ENCODE measurements around the gene ACTR1B. TPM values are rescaled to one million over a fixed set of nuclear protein-coding genes. Genes with fewer than 3 reads are reported as not detected.

ACTR1B gene
- total RNA-seq, 1 donor from 2014 or later, result 59.2 TPM

GRCh38 chr2:97702731-97703470 lies 39.1 kb upstream of the ACTR1B start:
- Histone ChIP-seq H3K36me3 (ENCODE audit: control insufficient read depth, insufficient read depth, low read length) (no peaks in the 10 kb centered on the region), H3K4me3 (ENCODE audit: low read depth, low read length) (no peak overlapping the region), H3K27me3 (ENCODE audit: control insufficient read depth, insufficient read depth, low read length) (no peaks in the 10 kb centered on the region)
- TF ChIP-seq CTCF (IDR thresholded peaks at IDR 0.05; ENCODE audit: insufficient read depth, low read length, severe bottlenecking), result no peak
- DNase-seq (ENCODE audit: low read depth), result no peak
- FAIRE-seq, result no peak

- H3K4me3 ChIP-seq (ENCODE audit: low read depth, low read length), result no peak overlapping the region
- no peak for TF ChIP-seq CTCF (IDR thresholded peaks at IDR 0.05; ENCODE audit: insufficient read depth, low read length, severe bottlenecking)
- FAIRE-seq (no peak), DNase-seq (ENCODE audit: low read depth) (no peak)
- H3K27me3 ChIP-seq (ENCODE audit: control insufficient read depth, insufficient read depth, low read length), result no peaks in the 10 kb centered on the region
- H3K36me3 ChIP-seq (ENCODE audit: control insufficient read depth, insufficient read depth, low read length), result no peaks in the 10 kb centered on the region
These were observed 38.1 kb upstream of the ACTR1B start for GRCh38 chr2:97701851-97702465.

GRCh38 chr2:97701186-97701585 lies 37.3 kb upstream of the ACTR1B start:
- no peak for TF ChIP-seq CTCF (IDR thresholded peaks at IDR 0.05; ENCODE audit: insufficient read depth, low read length, severe bottlenecking)
- FAIRE-seq, result no peak

GRCh38 chr2:97699765-97700444 lies 36.1 kb upstream of the ACTR1B start:
- H3K27me3 ChIP-seq (ENCODE audit: control insufficient read depth, insufficient read depth, low read length), result no peaks in the 10 kb centered on the region
- TF ChIP-seq CTCF (IDR thresholded peaks at IDR 0.05; ENCODE audit: insufficient read depth, low read length, severe bottlenecking), result peak; percentile 82
- FAIRE-seq, result no peak
- peak; percentile 48 for DNase-seq (ENCODE audit: low read depth)
- H3K4me3 ChIP-seq (ENCODE audit: low read depth, low read length), result no peak overlapping the region
- no peaks in the 10 kb centered on the region for H3K36me3 ChIP-seq (ENCODE audit: control insufficient read depth, insufficient read depth, low read length)

More at GRCh38 chr2:97701186-97701585, 37.3 kb upstream of the ACTR1B start:
- no peaks in the 10 kb centered on the region for H3K36me3 ChIP-seq (ENCODE audit: control insufficient read depth, insufficient read depth, low read length)
- H3K4me3 ChIP-seq (ENCODE audit: low read depth, low read length), result no peak overlapping the region
- no peak for DNase-seq (ENCODE audit: low read depth)
- no peaks in the 10 kb centered on the region for H3K27me3 ChIP-seq (ENCODE audit: control insufficient read depth, insufficient read depth, low read length)

- DNase-seq (ENCODE audit: low read depth) (peak; percentile 15), FAIRE-seq (no peak)
- Histone ChIP-seq H3K36me3 (ENCODE audit: control insufficient read depth, insufficient read depth, low read length) (no peaks in the 10 kb centered on the region), H3K4me3 (ENCODE audit: low read depth, low read length) (no peak overlapping the region), H3K27me3 (ENCODE audit: control insufficient read depth, insufficient read depth, low read length) (no peaks in the 10 kb centered on the region)
- no peak for TF ChIP-seq CTCF (IDR thresholded peaks at IDR 0.05; ENCODE audit: insufficient read depth, low read length, severe bottlenecking)
These were observed 34.7 kb upstream of the ACTR1B start for GRCh38 chr2:97698530-97698929.

Measured in bronchial epithelial cell (primary cell).